Measurements from ENCODE around the gene RAD51B.
A peak's percentile ranks its signal among the peaks of the same experiment; 100 is the strongest.

The RAD51B gene

DNA sequence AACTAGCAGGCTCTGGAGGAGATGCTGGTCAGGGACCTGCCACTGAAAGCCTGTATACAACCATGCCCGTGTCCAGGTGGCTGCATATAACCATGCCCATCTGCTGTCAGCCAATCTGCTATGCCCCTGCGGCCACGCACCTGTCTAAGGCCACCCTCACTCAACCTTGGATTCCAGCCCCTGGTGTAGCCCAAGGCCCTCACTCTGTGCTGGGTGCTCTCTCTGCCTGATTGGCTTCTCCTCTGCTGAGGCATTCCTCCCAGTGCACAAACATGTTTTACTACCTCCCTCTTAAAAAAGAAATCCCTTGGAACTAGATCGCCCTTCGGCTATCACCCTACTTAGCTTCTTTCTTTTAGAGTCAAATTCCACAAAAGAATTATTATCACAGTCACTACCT lies 927.8 kb downstream of the RAD51B start:
- DNase-seq (ENCODE audit: low read depth in 2 of 2) = no peak
- TF ChIP-seq, protein P1, sequence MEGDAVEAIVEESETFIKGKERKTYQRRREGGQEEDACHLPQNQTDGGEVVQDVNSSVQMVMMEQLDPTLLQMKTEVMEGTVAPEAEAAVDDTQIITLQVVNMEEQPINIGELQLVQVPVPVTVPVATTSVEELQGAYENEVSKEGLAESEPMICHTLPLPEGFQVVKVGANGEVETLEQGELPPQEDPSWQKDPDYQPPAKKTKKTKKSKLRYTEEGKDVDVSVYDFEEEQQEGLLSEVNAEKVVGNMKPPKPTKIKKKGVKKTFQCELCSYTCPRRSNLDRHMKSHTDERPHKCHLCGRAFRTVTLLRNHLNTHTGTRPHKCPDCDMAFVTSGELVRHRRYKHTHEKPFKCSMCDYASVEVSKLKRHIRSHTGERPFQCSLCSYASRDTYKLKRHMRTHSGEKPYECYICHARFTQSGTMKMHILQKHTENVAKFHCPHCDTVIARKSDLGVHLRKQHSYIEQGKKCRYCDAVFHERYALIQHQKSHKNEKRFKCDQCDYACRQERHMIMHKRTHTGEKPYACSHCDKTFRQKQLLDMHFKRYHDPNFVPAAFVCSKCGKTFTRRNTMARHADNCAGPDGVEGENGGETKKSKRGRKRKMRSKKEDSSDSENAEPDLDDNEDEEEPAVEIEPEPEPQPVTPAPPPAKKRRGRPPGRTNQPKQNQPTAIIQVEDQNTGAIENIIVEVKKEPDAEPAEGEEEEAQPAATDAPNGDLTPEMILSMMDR (IDR thresholded peaks at IDR 0.05; ENCODE audit: low read depth, low read length) = no peak
- no peak overlapping the region for H3K4me3 ChIP-seq (replicated peaks in 1 of 2; ENCODE audit: low read depth in 2 of 2, low read length in 2 of 2)

DNA sequence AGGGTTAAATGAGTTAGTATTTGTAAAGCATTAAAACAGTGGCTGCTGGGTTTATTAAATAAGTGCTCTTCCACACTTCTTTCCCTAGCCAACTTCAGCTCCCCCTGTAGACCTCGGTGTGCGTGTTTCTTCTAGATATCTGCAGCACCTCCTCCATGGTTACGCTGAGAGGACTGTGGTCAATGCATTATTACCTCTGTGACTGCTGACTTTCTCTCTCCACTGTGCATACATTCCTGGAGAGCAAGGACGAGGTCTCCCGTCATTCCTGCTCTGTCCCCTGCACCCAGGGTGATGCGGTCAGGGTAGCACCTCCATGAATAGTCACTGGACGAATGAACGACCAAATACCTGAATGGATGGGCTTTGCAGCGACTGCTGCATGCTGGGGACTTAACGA lies 928.7 kb downstream of the RAD51B start:
- DNase-seq (ENCODE audit: low read depth in 2 of 2) = no peak
- TF ChIP-seq, protein P1 (IDR thresholded peaks at IDR 0.05; ENCODE audit: low read depth, low read length) = no peak
- H3K4me3 ChIP-seq (replicated peaks in 1 of 2; ENCODE audit: low read depth in 2 of 2, low read length in 2 of 2) = no peak overlapping the region

DNA sequence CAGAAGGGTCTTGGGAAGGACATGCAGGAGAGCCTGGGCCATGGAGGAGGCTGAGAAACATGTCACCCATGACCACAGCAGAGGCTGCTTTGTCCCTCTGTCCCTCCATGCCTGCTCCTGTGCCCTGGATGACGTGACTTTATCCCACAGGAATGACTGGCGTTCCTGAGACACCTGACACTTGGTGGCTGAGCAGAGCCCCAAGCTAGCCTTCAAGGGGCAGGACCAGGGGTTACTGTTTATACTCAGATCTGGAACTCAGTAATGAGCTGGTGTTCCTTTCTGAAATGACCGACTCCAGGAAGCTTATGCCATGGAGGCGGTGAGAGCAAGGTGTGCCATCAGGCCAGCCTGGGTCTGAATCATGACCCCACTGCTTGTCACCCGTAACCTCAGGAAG lies 929.1 kb downstream of the RAD51B start:
- TF ChIP-seq, protein P1 (IDR thresholded peaks at IDR 0.05; ENCODE audit: low read depth, low read length) = no peak
- H3K4me3 ChIP-seq (replicated peaks in 1 of 2; ENCODE audit: low read depth in 2 of 2, low read length in 2 of 2) = no peak overlapping the region
- DNase-seq (ENCODE audit: low read depth in 2 of 2) = no peak

DNA sequence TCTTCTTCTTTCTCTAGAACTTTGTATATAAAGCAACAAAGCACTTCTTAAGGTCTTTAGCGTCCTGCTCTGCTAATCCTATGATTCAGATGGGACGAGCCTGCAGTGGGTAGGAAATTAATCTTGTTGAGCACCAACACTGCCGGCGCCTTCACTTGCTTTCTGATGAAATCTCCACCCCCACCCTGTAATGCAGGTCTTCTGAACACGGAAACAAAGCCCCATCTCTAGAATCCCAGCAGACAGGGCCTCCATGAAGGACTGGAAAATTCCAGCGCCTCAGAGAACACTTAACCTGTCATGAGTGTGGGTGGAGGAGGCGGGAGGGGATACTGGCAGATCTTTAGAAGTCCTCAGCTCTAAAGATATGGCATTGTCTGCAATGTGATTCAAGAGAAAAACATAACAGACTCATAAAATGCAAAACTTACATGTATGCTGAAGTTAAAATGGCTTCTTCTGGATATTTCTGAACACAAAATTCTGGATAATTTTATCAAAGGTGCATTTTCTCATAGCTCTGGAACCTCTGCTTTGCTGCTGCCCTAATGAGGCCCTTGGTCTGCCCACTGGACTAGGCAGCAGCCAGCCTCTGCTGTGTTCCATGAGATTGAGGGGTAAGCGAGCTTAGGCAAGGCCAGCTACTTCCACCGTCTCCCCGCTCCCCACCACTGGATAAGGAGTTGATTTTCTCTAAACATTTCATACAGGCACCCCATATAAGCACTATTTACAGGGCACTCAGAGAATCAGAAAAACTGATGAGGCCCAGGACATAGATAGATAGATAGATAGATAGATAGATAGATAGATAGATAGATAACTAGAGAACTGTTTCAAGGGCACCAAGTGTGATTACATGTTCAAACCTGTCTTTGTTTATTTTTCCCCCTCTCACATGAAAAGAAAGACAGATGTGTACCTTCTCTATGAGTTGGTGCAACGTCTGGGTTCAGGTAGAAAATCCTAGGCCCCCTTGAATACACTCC lies 930.2 kb downstream of the RAD51B start:
- H3K4me3 ChIP-seq (replicated peaks in 1 of 2; ENCODE audit: low read depth in 2 of 2, low read length in 2 of 2) = no peak overlapping the region

DNA sequence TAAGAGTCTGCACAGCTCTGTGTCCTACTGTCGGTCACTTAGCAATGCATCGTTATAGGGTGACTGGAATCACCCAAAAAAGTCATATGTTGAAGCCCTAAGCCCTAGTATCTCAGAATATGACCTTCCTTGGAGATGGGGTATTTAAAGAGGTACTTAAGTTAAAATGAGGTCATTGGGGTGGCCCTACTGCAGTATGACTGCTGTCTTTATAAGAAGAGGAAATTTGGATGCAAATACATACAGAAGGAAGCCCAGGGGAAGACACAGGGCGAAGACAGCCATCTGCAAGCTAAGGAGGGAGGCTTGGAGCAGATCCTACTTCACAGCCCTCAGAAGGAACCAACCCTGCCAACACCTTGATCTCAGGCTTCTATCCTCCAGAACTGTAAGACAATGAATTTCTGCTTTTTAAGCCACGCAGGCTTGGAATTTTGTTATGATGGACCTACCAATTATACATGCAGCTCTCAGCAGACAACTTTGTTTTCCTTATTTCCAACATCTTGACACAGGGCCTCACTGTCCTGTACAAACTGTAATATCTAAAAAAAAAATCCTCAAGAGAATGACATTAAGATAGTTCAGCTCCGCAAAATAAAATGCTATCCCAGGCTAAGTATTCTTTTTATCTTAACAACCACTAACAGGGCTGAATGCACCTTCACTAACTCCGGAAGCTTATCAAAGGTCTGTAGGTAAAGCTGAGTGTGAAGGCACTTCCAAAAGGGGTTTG lies 932.9 kb downstream of the RAD51B start:
- H3K4me3 ChIP-seq (replicated peaks in 1 of 2; ENCODE audit: low read depth in 2 of 2, low read length in 2 of 2) = no peak overlapping the region
- TF ChIP-seq, protein P1 (IDR thresholded peaks at IDR 0.05; ENCODE audit: low read depth, low read length) = no peak
- no peak for DNase-seq (ENCODE audit: low read depth in 2 of 2)

More for the DNA sequence above, 930.2 kb downstream of the RAD51B start:
- TF ChIP-seq, protein P1 (IDR thresholded peaks at IDR 0.05; ENCODE audit: low read depth, low read length) = no peak
- peak in 1 of 2 donors; percentile 48 for DNase-seq (ENCODE audit: low read depth in 2 of 2)

DNA sequence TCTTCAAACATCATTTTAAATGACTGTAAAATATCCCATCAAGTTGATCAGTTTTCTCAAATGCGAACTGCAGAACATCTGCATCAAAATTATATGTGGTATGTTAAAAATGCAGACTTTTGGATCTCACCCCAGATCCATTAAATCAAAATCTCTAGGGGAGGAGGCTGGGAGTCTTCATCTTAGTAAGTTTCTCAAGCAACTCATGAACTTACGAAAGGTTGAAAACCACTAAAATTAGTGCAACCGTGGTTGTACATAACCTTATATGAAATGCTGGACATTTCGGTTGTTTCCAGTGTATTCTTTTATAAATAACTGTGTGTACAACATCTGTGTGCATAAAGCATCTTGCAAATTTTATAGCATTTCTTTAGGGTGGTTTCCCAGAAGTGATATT lies 934.1 kb downstream of the RAD51B start:
- TF ChIP-seq, protein P1 (IDR thresholded peaks at IDR 0.05; ENCODE audit: low read depth, low read length) = no peak
- no peak overlapping the region for H3K4me3 ChIP-seq (replicated peaks in 1 of 2; ENCODE audit: low read depth in 2 of 2, low read length in 2 of 2)
- DNase-seq (ENCODE audit: low read depth in 2 of 2) = peak; percentile 55 to 59

Data from cardiac fibroblast (primary cell).